GM23338 (cell line): Measurements from ENCODE around the gene ZFYVE21. TPM values are rescaled to one million over a fixed set of nuclear protein-coding genes. Genes with fewer than 3 reads are reported as not detected.

Experiments used
- ATAC-seq: fragments of 200-7000 bp; cut with Tn5 transposase; 3 replicates; pipeline ENCODE4 v1.9.1; 2020
- DNase-seq: peaks from one replicate; pipeline ENCODE4 v3.0.0-alpha.2; 2015; ENCODE audit warnings: low spot score
- H2AFZ ChIP-seq: fragments of 200-600 bp; sonication (generic); 2 replicates; pipeline ENCODE4 v1.8.0; 2016; ENCODE audit warnings: antibody characterized with exemption, mild to moderate bottlenecking, moderate library complexity
- H3F3A ChIP-seq: fragments of 200-600 bp; sonication (generic); replicated peaks from 2 replicates; pipeline ENCODE4 v1.8.0; 2017; ENCODE audit warnings: antibody characterized with exemption, mixed run types, low read depth
- H3K27ac ChIP-seq: fragments of 200-600 bp; sonication (generic); 2 replicates; pipeline ENCODE4 v1.6.1; 2016; ENCODE audit warnings: low read depth
- H3K27me3 ChIP-seq: fragments of 200-600 bp; sonication (generic); 2 replicates; pipeline ENCODE4 v1.8.0; 2016; ENCODE audit warnings: mild to moderate bottlenecking, mixed run types, moderate library complexity; ENCODE audit not compliant: insufficient read depth
- H3K36me3 ChIP-seq: fragments of 200-600 bp; sonication (generic); 2 replicates; pipeline ENCODE4 v1.8.0; 2016; ENCODE audit warnings: mild to moderate bottlenecking; ENCODE audit not compliant: insufficient read depth
- H3K4me1 ChIP-seq: fragments of 200-600 bp; sonication (generic); 2 replicates; pipeline ENCODE4 v1.8.0; 2016; ENCODE audit warnings: mild to moderate bottlenecking, moderate library complexity; ENCODE audit not compliant: insufficient read depth
- H3K4me2 ChIP-seq: fragments of 200-600 bp; sonication (generic); 2 replicates; pipeline ENCODE4 v1.7.1; 2017; ENCODE audit warnings: mixed run types
- H3K4me3 ChIP-seq: fragments of 200-600 bp; sonication (generic); 2 replicates; pipeline ENCODE4 v1.6.1; 2016; ENCODE audit warnings: mixed run types
- H3K79me2 ChIP-seq: fragments of 200-600 bp; sonication (generic); replicated peaks from 2 replicates; pipeline ENCODE4 v1.8.0; 2017; ENCODE audit warnings: mild to moderate bottlenecking; ENCODE audit not compliant: insufficient read depth
- H3K9me2 ChIP-seq: fragments of 200-600 bp; sonication (generic); 2 replicates; pipeline ENCODE4 v1.8.0; 2017; ENCODE audit not compliant: insufficient read depth
- H4K20me1 ChIP-seq: fragments of 200-600 bp; sonication (generic); replicated peaks from 2 replicates; pipeline ENCODE4 v1.8.0; 2017; ENCODE audit warnings: mild to moderate bottlenecking; ENCODE audit not compliant: insufficient read depth
- H3K27ac Mint-ChIP-seq: 2 replicates; pipeline ENCODE4 v1.8.0; 2020; ENCODE audit warnings: inconsistent platforms, mild to moderate bottlenecking, moderate library complexity, mixed read lengths
- H3K27me3 Mint-ChIP-seq: 3 replicates; pipeline ENCODE4 v1.8.0; 2022; ENCODE audit warnings: low read depth, mild to moderate bottlenecking, moderate library complexity, mixed read lengths, inconsistent platforms; ENCODE audit not compliant: insufficient read depth, poor library complexity
- H3K36me3 Mint-ChIP-seq: 3 replicates; pipeline ENCODE4 v1.8.0; 2021; ENCODE audit warnings: low read depth, mild to moderate bottlenecking, inconsistent platforms, moderate library complexity, mixed read lengths
- H3K4me1 Mint-ChIP-seq: 3 replicates; pipeline ENCODE4 v1.8.0; 2020; ENCODE audit warnings: mild to moderate bottlenecking, inconsistent platforms, mixed read lengths
- H3K4me3 Mint-ChIP-seq: 3 replicates; pipeline ENCODE4 v1.8.0; 2021; ENCODE audit warnings: moderate library complexity, mild to moderate bottlenecking, inconsistent platforms, mixed read lengths
- H3K9me3 Mint-ChIP-seq: 3 replicates; pipeline ENCODE4 v1.8.0; 2020; ENCODE audit warnings: moderate library complexity, mild to moderate bottlenecking, inconsistent platforms, mixed read lengths
- CREB1 ChIP-seq: fragments of 250-450 bp; sonication (Bioruptor Pico); IDR thresholded peaks from 2 replicates; pipeline ENCODE4 v1.5.0; 2020; ENCODE audit warnings: low read depth, mild to moderate bottlenecking, moderate library complexity
- EZH2phosphoT487 ChIP-seq: fragments of 200-600 bp; sonication (generic); IDR thresholded peaks from one replicate; pipeline ENCODE4 v1.8.1; 2018; ENCODE audit warnings: antibody characterized with exemption; ENCODE audit not compliant: unreplicated experiment
- JUNB ChIP-seq: IDR thresholded peaks from one replicate; pipeline ENCODE4 v1.6.1; 2016; ENCODE audit warnings: antibody characterized with exemption; ENCODE audit not compliant: unreplicated experiment
- NANOG ChIP-seq: IDR thresholded peaks from 2 replicates; pipeline ENCODE4 v1.6.1; 2016; ENCODE audit warnings: antibody characterized with exemption, borderline replicate concordance
- POLR2AphosphoS5 ChIP-seq: IDR thresholded peaks from 2 replicates; pipeline ENCODE4 v1.6.1; 2016; ENCODE audit warnings: antibody characterized with exemption, low read depth
- STAT1 ChIP-seq: IDR thresholded peaks from one replicate; pipeline ENCODE4 v1.6.1; 2016; ENCODE audit warnings: antibody characterized with exemption; ENCODE audit not compliant: unreplicated experiment
- ZNF114 ChIP-seq: fragments of 250-450 bp; sonication (Bioruptor Pico); IDR thresholded peaks from 2 replicates; pipeline ENCODE4 v1.5.0; 2020; ENCODE audit warnings: mild to moderate bottlenecking, moderate library complexity
- ZNF331 ChIP-seq: fragments of 250-450 bp; sonication (Bioruptor Pico); IDR thresholded peaks from 2 replicates; pipeline ENCODE4 v1.5.0; 2020; ENCODE audit warnings: low read depth, mild to moderate bottlenecking, moderate library complexity
- ZNF462 ChIP-seq: fragments of 250-450 bp; sonication (Bioruptor Pico); IDR thresholded peaks from 2 replicates; pipeline ENCODE4 v1.5.0; 2020; ENCODE audit warnings: mild to moderate bottlenecking, moderate library complexity
- polyA plus RNA-seq: library from polyadenylated mRNA; unstranded; fragments of >200 nt; fragmentation: Nextera tagmentation; extraction: Ambion mirVana; gene quantifications from 2 replicates; pipeline ENCODE4 v1.2.1, GENCODE V29; 2016
- total RNA-seq: library from RNA; depleted of rRNA; stranded (reverse); fragments of >200 nt; shearing (Covaris generic); gene quantifications from 2 replicates; pipeline ENCODE4 v1.2.3, GENCODE V29; 2014
- TF ChIP-seq, protein P1 (sequence below): IDR thresholded peaks from 2 replicates; pipeline ENCODE4 v1.6.1; 2016; ENCODE audit warnings: antibody characterized with exemption

Gene ZFYVE21
- total and polyA plus RNA-seq, 2 experiments from 2014 or later = 88.0 to 89.6 TPM

DNA sequence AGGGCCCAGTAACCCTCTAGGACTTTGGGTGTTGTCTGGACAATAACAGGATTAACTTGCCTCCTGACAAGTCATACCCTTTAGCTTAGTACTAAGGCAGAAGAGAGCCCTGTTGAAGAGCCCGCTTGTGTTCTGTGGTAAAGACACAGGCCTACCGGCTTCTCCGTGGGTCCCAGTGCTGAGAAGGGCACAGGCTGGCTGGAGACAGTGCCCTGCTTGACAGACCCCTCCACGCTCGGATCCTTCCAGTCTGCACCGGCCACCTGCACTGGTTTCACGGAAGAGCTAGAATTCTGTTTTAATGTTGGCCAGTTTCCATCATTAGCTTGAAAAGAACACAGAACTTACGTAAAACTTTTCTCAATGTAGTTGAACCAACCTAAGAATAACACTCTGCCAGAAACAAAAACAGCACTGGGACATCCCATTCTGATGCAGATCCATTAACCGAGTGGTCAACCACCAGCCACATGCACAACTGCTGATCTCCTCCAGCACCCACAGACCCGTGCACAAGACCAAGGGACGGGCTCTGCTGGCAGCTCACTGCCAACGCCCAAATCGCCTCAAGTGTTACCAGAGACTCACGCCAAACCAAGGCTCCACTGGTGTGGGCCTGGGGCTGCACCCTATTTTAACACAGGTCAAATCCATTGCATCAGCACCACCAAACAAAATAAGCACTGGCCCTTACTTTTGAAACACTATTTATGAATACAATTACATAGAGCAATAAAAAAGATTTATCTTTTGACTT is 27.1 kb downstream of the ZFYVE21 start:
- H3K4me3 ChIP-seq = no peak overlapping the region
- H4K20me1 ChIP-seq = no peaks in the 10 kb centered on the region
- no peaks in the 10 kb centered on the region for H3K27me3 ChIP-seq
- Mint-ChIP-seq H3K27ac (no peak overlapping the region; the same call in 1 of the 2 replicates), H3K27me3 (peaks cover 15% of the 10 kb centered on the region), H3K36me3 (peaks cover 17% of the 10 kb centered on the region), H3K4me1 (peaks cover 36% of the 10 kb centered on the region), H3K4me3 (no peak overlapping the region), H3K9me3 (no peaks in the 10 kb centered on the region)
- H3K27ac ChIP-seq = 0 out of 2 replicates have a peak overlapping the region, but pooled peaks have one; percentile 45
- no peaks in the 10 kb centered on the region for H3F3A ChIP-seq
- no peaks in the 10 kb centered on the region for H3K9me2 ChIP-seq
- no peak overlapping the region for H2AFZ ChIP-seq
- no peaks in the 10 kb centered on the region for H3K79me2 ChIP-seq
- no peak for DNase-seq
- no peak overlapping the region for H3K4me2 ChIP-seq
- peak; percentile 24 for ATAC-seq
- H3K36me3 ChIP-seq = no peaks in the 10 kb centered on the region
- H3K4me1 ChIP-seq = no peaks in the 10 kb centered on the region
- TF ChIP-seq CREB1 (CRISPR knock-in tag) (no peak), ZNF114 (CRISPR knock-in tag) (no peak), STAT1 (no peak), ZNF462 (no peak), NANOG (no peak), EZH2phosphoT487 (no peak), POLR2AphosphoS5 (no peak), JUNB (no peak), ZNF331 (no peak)
- TF ChIP-seq, protein P1, sequence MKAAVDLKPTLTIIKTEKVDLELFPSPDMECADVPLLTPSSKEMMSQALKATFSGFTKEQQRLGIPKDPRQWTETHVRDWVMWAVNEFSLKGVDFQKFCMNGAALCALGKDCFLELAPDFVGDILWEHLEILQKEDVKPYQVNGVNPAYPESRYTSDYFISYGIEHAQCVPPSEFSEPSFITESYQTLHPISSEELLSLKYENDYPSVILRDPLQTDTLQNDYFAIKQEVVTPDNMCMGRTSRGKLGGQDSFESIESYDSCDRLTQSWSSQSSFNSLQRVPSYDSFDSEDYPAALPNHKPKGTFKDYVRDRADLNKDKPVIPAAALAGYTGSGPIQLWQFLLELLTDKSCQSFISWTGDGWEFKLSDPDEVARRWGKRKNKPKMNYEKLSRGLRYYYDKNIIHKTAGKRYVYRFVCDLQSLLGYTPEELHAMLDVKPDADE = no peak
